IPS-15b (cell line): ENCODE data around the gene GPI.
"Not testable (repeated sequence)": the region's sequence is repeated elsewhere in the genome, so short reads cannot be mapped to it uniquely, and the experiment has no call there.

Experiments used
- H3K27me3 ChIP-seq: one replicate; pipeline ENCODE4 v1.6.1; 2013; ENCODE audit warnings: low read length; ENCODE audit not compliant: control insufficient read depth, insufficient read depth
- H3K36me3 ChIP-seq: one replicate; pipeline ENCODE4 v1.6.1; 2013; ENCODE audit warnings: low read length; ENCODE audit not compliant: control insufficient read depth, insufficient read depth
- H3K4me1 ChIP-seq: one replicate; pipeline ENCODE4 v1.6.1; 2013; ENCODE audit warnings: mild to moderate bottlenecking, low read length; ENCODE audit not compliant: control insufficient read depth, insufficient read depth
- H3K4me3 ChIP-seq: one replicate; pipeline ENCODE4 v1.5.1; 2013; ENCODE audit warnings: low read depth, low read length
- H3K9ac ChIP-seq: one replicate; pipeline ENCODE4 v1.6.1; 2013; ENCODE audit warnings: low read depth, mild to moderate bottlenecking, low read length
- H3K9me3 ChIP-seq: one replicate; pipeline ENCODE4 v1.6.1; 2013; ENCODE audit warnings: mild to moderate bottlenecking, low read length; ENCODE audit not compliant: control insufficient read depth, insufficient read depth

Gene GPI

GRCh38 chr19:34393031-34393430, 28.0 kb downstream of the GPI start:
- peaks cover 66% of the 10 kb centered on the region for H3K36me3 ChIP-seq
- no peaks in the 10 kb centered on the region for H3K9me3 ChIP-seq
- no peak overlapping the region for H3K9ac ChIP-seq
- H3K4me1 ChIP-seq: no peaks in the 10 kb centered on the region
- H3K4me3 ChIP-seq: no peak overlapping the region
- no peaks in the 10 kb centered on the region for H3K27me3 ChIP-seq

GRCh38 chr19:34393629-34394028, 28.6 kb downstream of the GPI start:
- Histone ChIP-seq H3K36me3 (peaks cover 66% of the 10 kb centered on the region), H3K4me3 (no peak overlapping the region), H3K9me3 (no peaks in the 10 kb centered on the region), H3K4me1 (no peaks in the 10 kb centered on the region), H3K27me3 (no peaks in the 10 kb centered on the region), H3K9ac (no peak overlapping the region)

DNA sequence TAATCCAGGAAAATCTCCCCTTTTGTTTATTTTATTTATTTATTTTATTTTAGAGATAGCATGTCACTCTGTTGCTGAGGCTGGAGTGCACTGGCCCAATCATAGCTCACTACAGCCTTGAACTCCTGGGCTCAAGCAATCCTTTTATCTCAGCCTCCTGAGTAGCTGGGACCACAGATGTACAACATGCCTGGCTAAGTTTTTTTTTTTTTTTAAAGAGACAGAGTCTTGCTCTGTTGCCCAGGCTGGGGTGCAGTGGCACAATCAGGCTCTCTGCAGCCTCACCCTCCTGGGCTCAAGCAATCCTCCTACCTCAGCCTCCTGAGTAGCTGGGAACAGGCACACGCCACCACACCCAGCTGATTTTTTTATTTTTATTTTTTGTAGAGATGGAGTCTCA, 32.9 kb downstream of the GPI start:
- Histone ChIP-seq H3K4me1 (no peaks in the 10 kb centered on the region), H3K36me3 (peaks cover 56% of the 10 kb centered on the region), H3K9ac (no peak overlapping the region), H3K9me3 (no peaks in the 10 kb centered on the region), H3K27me3 (no peaks in the 10 kb centered on the region), H3K4me3 (no peak overlapping the region)

GRCh38 chr19:34399886-34400285, 34.9 kb downstream of the GPI start:
- no peaks in the 10 kb centered on the region for H3K4me1 ChIP-seq
- peaks cover 44% of the 10 kb centered on the region for H3K36me3 ChIP-seq
- no peaks in the 10 kb centered on the region for H3K27me3 ChIP-seq
- H3K9ac ChIP-seq: no peak overlapping the region
- no peak overlapping the region for H3K4me3 ChIP-seq
- no peaks in the 10 kb centered on the region for H3K9me3 ChIP-seq

DNA sequence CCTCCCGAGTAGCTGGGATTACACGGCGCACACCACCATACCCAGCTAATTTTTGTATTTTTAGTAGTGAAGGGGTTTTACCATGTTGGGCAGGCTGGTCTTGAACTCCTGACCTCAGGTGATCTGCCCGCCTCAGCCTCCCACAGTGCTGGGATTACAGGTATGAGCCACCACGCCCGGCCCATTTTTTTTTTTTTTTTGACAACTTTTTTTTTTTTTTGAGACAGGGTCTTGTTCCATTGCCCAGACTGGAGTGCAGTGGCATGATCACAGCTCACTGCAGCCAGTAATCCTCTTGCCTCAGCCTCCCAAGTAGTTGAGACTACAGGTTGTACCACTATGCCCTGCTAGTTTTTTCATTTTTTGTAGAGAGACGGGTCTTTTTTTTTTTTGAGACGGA, 35.8 kb downstream of the GPI start:
- not testable (repeated sequence) for H3K4me1 ChIP-seq, H3K4me3 ChIP-seq, H3K9me3 ChIP-seq, H3K9ac ChIP-seq, H3K27me3 ChIP-seq
- peaks cover 35% of the 10 kb centered on the region for H3K36me3 ChIP-seq

DNA sequence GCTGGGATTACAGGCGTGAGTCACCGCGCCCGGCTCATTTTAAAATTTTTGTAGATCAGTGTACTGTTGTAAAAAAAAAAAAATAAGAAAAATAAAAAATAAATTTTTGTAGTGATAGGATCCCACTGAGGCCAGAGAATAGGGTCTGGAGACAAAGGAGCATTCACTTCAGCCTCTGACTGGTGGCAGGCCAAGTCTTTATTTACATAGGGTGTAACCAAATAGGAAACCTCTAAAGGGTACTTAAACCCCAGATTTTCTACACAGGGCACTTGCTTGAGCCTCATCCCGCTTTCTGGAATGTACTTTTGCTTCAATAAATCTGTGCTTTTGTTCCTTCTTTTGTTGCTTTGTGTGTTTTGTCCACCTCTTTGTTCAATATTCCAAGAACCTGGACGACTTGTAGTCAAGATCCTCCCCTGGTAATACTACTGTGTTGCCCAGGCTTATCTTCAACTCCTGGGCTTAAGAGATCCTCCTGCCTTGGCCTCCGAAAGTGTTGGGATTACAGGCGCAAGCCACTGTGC, 37.1 kb downstream of the GPI start:
- no peaks in the 10 kb centered on the region for H3K27me3 ChIP-seq
- no peaks in the 10 kb centered on the region for H3K9me3 ChIP-seq
- H3K9ac ChIP-seq: no peak overlapping the region
- H3K4me1 ChIP-seq: no peaks in the 10 kb centered on the region
- no peak overlapping the region for H3K4me3 ChIP-seq
- H3K36me3 ChIP-seq: peaks cover 24% of the 10 kb centered on the region

GRCh38 chr19:34403784-34404108, 38.8 kb downstream of the GPI start:
- no peak overlapping the region for H3K9ac ChIP-seq
- H3K27me3 ChIP-seq: no peaks in the 10 kb centered on the region
- H3K4me3 ChIP-seq: peak overlapping the region; percentile 99
- H3K36me3 ChIP-seq: peaks cover 22% of the 10 kb centered on the region
- no peaks in the 10 kb centered on the region for H3K4me1 ChIP-seq
- H3K9me3 ChIP-seq: no peaks in the 10 kb centered on the region

- Histone ChIP-seq H3K4me1 (no peaks in the 10 kb centered on the region), H3K36me3 (peaks cover 21% of the 10 kb centered on the region), H3K9ac (peak within 1 kb of the TSS; percentile 85), H3K9me3 (no peaks in the 10 kb centered on the region), H3K4me3 (peak within 1 kb of the TSS; percentile 99), H3K27me3 (no peaks in the 10 kb centered on the region)
These were observed 39.3 kb downstream of the GPI start, which contains the start of gene PDCD2L for GRCh38 chr19:34404109-34404909. TSS of gene PDCD2L (plus strand) at chr19:34404399. CDS start at chr19:34404431, 32 bp downstream.

DNA sequence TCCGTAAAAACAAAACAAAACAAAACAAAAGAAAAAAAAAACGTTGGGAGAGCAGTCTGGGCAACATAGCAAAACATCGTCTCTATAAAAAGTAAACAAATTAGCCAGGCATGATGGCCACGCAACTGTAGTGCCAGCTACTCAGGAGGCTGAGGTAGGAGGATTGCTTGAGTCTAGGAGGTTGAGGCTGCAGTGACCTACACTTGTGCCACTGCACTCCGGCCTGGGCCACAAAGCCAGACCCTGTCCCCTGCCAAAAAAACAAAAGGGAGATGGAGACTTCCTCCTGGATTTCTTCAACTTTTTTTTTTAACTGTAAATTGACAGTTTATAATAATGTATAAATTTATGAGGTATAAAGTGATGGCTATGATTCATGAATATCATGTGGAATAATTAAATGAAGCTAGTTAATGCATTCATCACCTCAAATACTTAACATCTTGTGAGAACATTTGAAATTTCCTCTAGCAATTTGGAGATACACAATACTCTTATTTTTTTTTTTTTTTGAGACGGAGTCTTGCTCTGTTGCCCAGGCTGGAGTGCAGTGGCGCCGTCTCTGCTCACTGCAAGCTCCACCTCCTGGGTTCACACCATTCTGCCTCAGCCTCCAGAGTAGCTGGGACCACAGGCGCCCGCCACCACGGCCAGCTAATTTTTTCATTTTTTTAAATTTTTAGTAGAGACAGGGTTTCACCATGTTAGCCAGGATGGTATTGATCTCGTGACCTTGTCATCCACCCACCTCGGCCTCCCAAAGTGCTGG, 41.1 kb downstream of the GPI start:
- no peak overlapping the region for H3K9ac ChIP-seq

DNA sequence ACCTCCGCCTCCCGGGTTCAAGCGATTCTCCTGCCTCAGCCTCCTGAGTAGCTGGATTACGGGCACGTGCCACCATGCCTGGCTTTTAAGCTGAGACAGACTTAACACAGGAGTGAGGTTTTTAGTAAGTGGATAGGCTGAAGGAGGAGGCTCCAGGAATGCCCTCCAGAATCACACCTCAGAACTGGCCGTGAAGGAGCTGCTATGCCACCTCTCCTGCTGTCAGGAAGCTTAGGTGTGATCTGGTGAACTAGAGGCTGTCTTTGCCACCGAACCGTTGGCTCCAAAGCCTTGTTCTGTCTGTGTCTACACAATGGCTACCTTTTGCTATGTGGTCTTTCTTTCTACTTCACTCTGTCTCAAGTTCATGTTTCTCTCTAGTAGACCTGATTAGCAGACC, 43.4 kb downstream of the GPI start:
- Histone ChIP-seq H3K36me3 (peaks cover 24% of the 10 kb centered on the region), H3K9me3 (no peaks in the 10 kb centered on the region), H3K4me1 (no peaks in the 10 kb centered on the region), H3K4me3 (no peak overlapping the region), H3K27me3 (no peaks in the 10 kb centered on the region), H3K9ac (no peak overlapping the region)

More for the DNA sequence above, 41.1 kb downstream of the GPI start:
- H3K36me3 ChIP-seq: peaks cover 18% of the 10 kb centered on the region
- no peaks in the 10 kb centered on the region for H3K27me3 ChIP-seq
- H3K4me3 ChIP-seq: no peak overlapping the region
- H3K9me3 ChIP-seq: no peaks in the 10 kb centered on the region
- H3K4me1 ChIP-seq: no peaks in the 10 kb centered on the region

GRCh38 chr19:34409189-34410164, 44.5 kb downstream of the GPI start:
- H3K4me3 ChIP-seq: no peak overlapping the region

More at GRCh38 chr19:34409189-34410164, 44.5 kb downstream of the GPI start:
- H3K36me3 ChIP-seq: peaks cover 26% of the 10 kb centered on the region
- H3K9ac ChIP-seq: no peak overlapping the region
- H3K27me3 ChIP-seq: no peaks in the 10 kb centered on the region
- H3K4me1 ChIP-seq: no peaks in the 10 kb centered on the region
- H3K9me3 ChIP-seq: no peaks in the 10 kb centered on the region
